SU-DHL-6 (cell line): ENCODE results near the gene SORCS2.

Experiments
- H2AFZ ChIP-seq: fragments of 200-600 bp; sonication (generic); 2 replicates; pipeline ENCODE4 v1.6.1; 2014; ENCODE audit warnings: low read depth, mild to moderate bottlenecking, moderate library complexity, mixed read lengths, antibody characterized with exemption, low read length; ENCODE audit not compliant: severe bottlenecking
- H3F3A ChIP-seq: fragments of 200-600 bp; shearing (Covaris generic); 2 replicates; pipeline ENCODE4 v1.6.0; 2016; ENCODE audit warnings: antibody characterized with exemption, mild to moderate bottlenecking; ENCODE audit not compliant: insufficient read depth
- H3K27ac ChIP-seq: fragments of 200-600 bp; sonication (generic); 2 replicates; pipeline ENCODE4 v1.5.1; 2016; ENCODE audit warnings: low read depth, mild to moderate bottlenecking, low read length, moderate library complexity, mixed read lengths
- H3K27me3 ChIP-seq: fragments of 200-600 bp; sonication (generic), shearing (Covaris generic); 2 replicates; pipeline ENCODE4 v1.6.0; 2014; ENCODE audit warnings: mild to moderate bottlenecking, low read length
- H3K36me3 ChIP-seq: fragments of 200-600 bp; sonication (generic); 2 replicates; pipeline ENCODE4 v1.6.1; 2014; ENCODE audit warnings: mild to moderate bottlenecking, low read length, mixed read lengths
- H3K4me2 ChIP-seq: fragments of 300-600, 200-600 bp; shearing (Covaris generic), sonication (generic); 2 replicates; pipeline ENCODE4 v1.6.0; 2014; ENCODE audit warnings: low read length, low read depth, mild to moderate bottlenecking; ENCODE audit not compliant: poor library complexity, severe bottlenecking
- H3K4me3 ChIP-seq: fragments of 200-600 bp; sonication (generic); 2 replicates; pipeline ENCODE4 v1.5.1; 2014; ENCODE audit warnings: antibody characterized with exemption, low read length, mild to moderate bottlenecking, mixed read lengths; ENCODE audit not compliant: insufficient read depth, poor library complexity, severe bottlenecking
- H3K79me2 ChIP-seq: fragments of 200-600 bp; sonication (generic); 2 replicates; pipeline ENCODE4 v1.6.1; 2014; ENCODE audit warnings: mild to moderate bottlenecking, low read length, moderate library complexity; ENCODE audit not compliant: insufficient read depth
- H3K9ac ChIP-seq: fragments of 200-600 bp; sonication (generic); 2 replicates; pipeline ENCODE4 v1.7.0; 2014; ENCODE audit warnings: mild to moderate bottlenecking, low read length
- H3K9me2 ChIP-seq: fragments of 200-600 bp; sonication (generic); replicated peaks from 2 replicates; pipeline ENCODE4 v1.6.1; 2014; ENCODE audit warnings: low read length; ENCODE audit not compliant: insufficient read depth
- H3K9me3 ChIP-seq: fragments of 200-600 bp; sonication (generic); 2 replicates; pipeline ENCODE4 v1.6.1; 2014; ENCODE audit warnings: low read length, mixed read lengths; ENCODE audit not compliant: insufficient read depth
- H4K20me1 ChIP-seq: fragments of 200-600 bp; sonication (generic); 2 replicates; pipeline ENCODE4 v1.6.1; 2014; ENCODE audit warnings: low read depth, mild to moderate bottlenecking, antibody characterized with exemption, low read length, moderate library complexity, mixed read lengths
- CTCF ChIP-seq: fragments of 200-600 bp; sonication (generic); IDR thresholded peaks from one replicate; pipeline ENCODE4 v1.5.1; 2017; ENCODE audit warnings: antibody characterized with exemption, mild to moderate bottlenecking, low read length, moderate library complexity; ENCODE audit not compliant: insufficient read depth, poor library complexity, severe bottlenecking
- EZH2phosphoT487 ChIP-seq: fragments of 200-600 bp; sonication (generic), shearing (Covaris generic); conservative IDR thresholded peaks from 2 replicates; pipeline ENCODE4 v1.6.1; 2018; ENCODE audit warnings: mild to moderate bottlenecking, antibody characterized with exemption, low read length, moderate library complexity, mixed read lengths

Gene SORCS2

GRCh38 chr4:7739918-7740865, 547.9 kb downstream of the SORCS2 start:
- no peaks in the 10 kb centered on the region for H3K9me3 ChIP-seq
- H4K20me1 ChIP-seq = no peaks in the 10 kb centered on the region
- no peaks in the 10 kb centered on the region for H3F3A ChIP-seq
- no peak overlapping the region for H3K27ac ChIP-seq
- H3K27me3 ChIP-seq = no peaks in the 10 kb centered on the region
- H3K36me3 ChIP-seq = no peaks in the 10 kb centered on the region
- no peak overlapping the region for H3K4me2 ChIP-seq
- no peak overlapping the region for H3K9ac ChIP-seq
- H3K4me3 ChIP-seq = no peak overlapping the region
- H3K79me2 ChIP-seq = no peaks in the 10 kb centered on the region
- TF ChIP-seq CTCF (no peak), EZH2phosphoT487 (no peak)
- no peak overlapping the region for H2AFZ ChIP-seq
- H3K9me2 ChIP-seq = no peaks in the 10 kb centered on the region

GRCh38 chr4:7740866-7741525, 548.7 kb downstream of the SORCS2 start:
- Histone ChIP-seq H3K4me2 (no peak overlapping the region), H2AFZ (no peak overlapping the region), H3K36me3 (no peaks in the 10 kb centered on the region), H3K27ac (no peak overlapping the region), H3K9ac (no peak overlapping the region), H3K4me3 (no peak overlapping the region), H3K9me2 (no peaks in the 10 kb centered on the region), H3F3A (no peaks in the 10 kb centered on the region), H3K27me3 (no peaks in the 10 kb centered on the region), H4K20me1 (no peaks in the 10 kb centered on the region), H3K9me3 (no peaks in the 10 kb centered on the region), H3K79me2 (no peaks in the 10 kb centered on the region)
- TF ChIP-seq CTCF = no peak

- TF ChIP-seq CTCF = no peak
- no peak for TF ChIP-seq EZH2phosphoT487
- H4K20me1 ChIP-seq = no peaks in the 10 kb centered on the region
- H3K9ac ChIP-seq = no peak overlapping the region
- H3K79me2 ChIP-seq = no peaks in the 10 kb centered on the region
- no peaks in the 10 kb centered on the region for H3K27me3 ChIP-seq
- no peak overlapping the region for H3K4me2 ChIP-seq
- no peak overlapping the region for H3K27ac ChIP-seq
- H3K36me3 ChIP-seq = no peaks in the 10 kb centered on the region
- H3K9me2 ChIP-seq = no peaks in the 10 kb centered on the region
- no peaks in the 10 kb centered on the region for H3K9me3 ChIP-seq
- no peak overlapping the region for H3K4me3 ChIP-seq
- H3F3A ChIP-seq = no peaks in the 10 kb centered on the region
- H2AFZ ChIP-seq = no peak overlapping the region
Measured at GRCh38 chr4:7741946-7742806, 549.8 kb downstream of the SORCS2 start.
